ENCODE data around the gene NPHS2. TPM values are rescaled to one million over a fixed set of nuclear protein-coding genes. Genes with fewer than 3 reads are reported as not detected.

Gene NPHS2
- not detected for total RNA-seq

GRCh38 chr1:179575497-179576314 lies at the start of gene NPHS2:
Gene NPHS2, minus strand, starts transcription at chr1:179575948. Its CDS starts 84 bp downstream, at chr1:179575864.
- Histone ChIP-seq H3K9me3 (no peaks in the 10 kb centered on the region), H3K4me1 (peaks cover 0 to 8% (median 5%) of the 10 kb centered on the region in 4 donors), H3K27me3 (peaks cover 57% of the 10 kb centered on the region), H3K36me3 (no peaks in the 10 kb centered on the region), H3K27ac (no peak within 1 kb of the TSS), H3K4me3 (peak within 1 kb of the TSS in 2 of 4 donors; percentile 15 to 33)
- WGBS, 2 donors (ENCODE audit: low coverage in 1 of 2) = 9 to 19% methylated on average over 5 to 53 of the region's 77 CpGs
- intact Hi-C loops (cut with DNase I; ENCODE audit: low total_unique reads) = no loop called here
- in situ Hi-C loops (cut with MboI; ENCODE audit: low pct_ligation_motif_present in 1 of 4, low pct_unique_long_range_greater_than_20kb in 1 of 4, low sequenced_read_pairs in 3 of 4) = loop anchor here in 1 of 4 donors (25.0 kb wide), 1 partner anchor 313 kb away; no protein-coding TSS in a partner anchor
- no peak for TF ChIP-seq CTCF (IDR thresholded peaks at IDR 0.05)
- no peak for TF ChIP-seq POLR2A (IDR thresholded peaks at IDR 0.05)
- TF ChIP-seq EP300 (IDR thresholded peaks at IDR 0.05; ENCODE audit: low read depth) = no peak
- no peak for TF ChIP-seq POLR2AphosphoS5 (IDR thresholded peaks at IDR 0.05)
- no peak for DNase-seq

GRCh38 chr1:179612361-179612760 lies 36.6 kb upstream of the NPHS2 start:
- intact Hi-C loops (cut with DNase I; ENCODE audit: low total_unique reads) = no loop called here
- no peak overlapping the region for H3K4me3 ChIP-seq
- no peak overlapping the region for H3K27ac ChIP-seq
- in situ Hi-C loops (cut with MboI; ENCODE audit: low pct_ligation_motif_present in 1 of 4, low pct_unique_long_range_greater_than_20kb in 1 of 4, low sequenced_read_pairs in 3 of 4) = no loop called here
- TF ChIP-seq POLR2A (IDR thresholded peaks at IDR 0.05) (no peak), CTCF (IDR thresholded peaks at IDR 0.05) (no peak)
- H3K9me3 ChIP-seq = no peaks in the 10 kb centered on the region
- 57 to 80% methylated on average over 3 of the region's 3 CpGs for WGBS, 2 donors (ENCODE audit: low coverage in 1 of 2)
- H3K36me3 ChIP-seq = no peaks in the 10 kb centered on the region
- DNase-seq = no peak
- H3K27me3 ChIP-seq = peaks cover 3% of the 10 kb centered on the region
- no peaks in the 10 kb centered on the region for H3K4me1 ChIP-seq

- Histone ChIP-seq H3K27ac (no peak overlapping the region), H3K36me3 (no peaks in the 10 kb centered on the region), H3K4me3 (no peak overlapping the region), H3K4me1 (no peaks in the 10 kb centered on the region), H3K9me3 (no peaks in the 10 kb centered on the region), H3K27me3 (no peaks in the 10 kb centered on the region)
- intact Hi-C loops (cut with DNase I; ENCODE audit: low total_unique reads) (no loop called here), in situ Hi-C loops (cut with MboI; ENCODE audit: low pct_ligation_motif_present in 1 of 4, low pct_unique_long_range_greater_than_20kb in 1 of 4, low sequenced_read_pairs in 3 of 4) (no loop called here)
- TF ChIP-seq POLR2AphosphoS5 (IDR thresholded peaks at IDR 0.05) (no peak), POLR2A (IDR thresholded peaks at IDR 0.05) (no peak), CTCF (IDR thresholded peaks at IDR 0.05) (no peak), EP300 (IDR thresholded peaks at IDR 0.05; ENCODE audit: low read depth) (no peak)
- DNase-seq = no peak
- 71 to 94% methylated on average over 1 of the region's 1 CpG for WGBS, 2 donors (ENCODE audit: low coverage in 1 of 2)
Measured at GRCh38 chr1:179601093-179601492, 25.3 kb upstream of the NPHS2 start.

- TF ChIP-seq POLR2A (IDR thresholded peaks at IDR 0.05) (no peak), EP300 (IDR thresholded peaks at IDR 0.05; ENCODE audit: low read depth) (no peak), CTCF (IDR thresholded peaks at IDR 0.05) (peak; percentile 40 to 65 (median 46))
- H3K36me3 ChIP-seq = no peaks in the 10 kb centered on the region
- in situ Hi-C loops (cut with MboI; ENCODE audit: low pct_ligation_motif_present in 1 of 4, low pct_unique_long_range_greater_than_20kb in 1 of 4, low sequenced_read_pairs in 3 of 4) = loop anchor here in 1 of 4 donors (25.0 kb wide), 1 partner anchor 337 kb away; no protein-coding TSS in a partner anchor
- peak; percentile 35 for DNase-seq
- no peaks in the 10 kb centered on the region for H3K4me1 ChIP-seq
- no peak overlapping the region for H3K4me3 ChIP-seq
- no peaks in the 10 kb centered on the region for H3K27me3 ChIP-seq
- no peaks in the 10 kb centered on the region for H3K9me3 ChIP-seq
- intact Hi-C loops (cut with DNase I; ENCODE audit: low total_unique reads) = no loop called here
- H3K27ac ChIP-seq = no peak overlapping the region
Measured at GRCh38 chr1:179599623-179600249, 24.0 kb upstream of the NPHS2 start.

Data from transverse colon (tissue), 4 donors.